ENCODE results near the gene TOX2. TPM values are rescaled to one million over a fixed set of nuclear protein-coding genes. Genes with fewer than 3 reads are reported as not detected.

Gene TOX2
- total RNA-seq, 2 donors from 2014 or later = 4.0 to 6.1 TPM

- no peak for TF ChIP-seq CTCF (IDR thresholded peaks at IDR 0.05)
- H3K27ac ChIP-seq = no peak overlapping the region
- no peaks in the 10 kb centered on the region for H3K36me3 ChIP-seq
- intact Hi-C loops (cut with DNase I) = no loop called here
- no peaks in the 10 kb centered on the region for H3K27me3 ChIP-seq
- H3K4me1 ChIP-seq = no peaks in the 10 kb centered on the region
- no peak for DNase-seq
- H3K9ac ChIP-seq (ENCODE audit: low read depth in 2 of 2, low read length in 2 of 2) = no peak overlapping the region
- no peaks in the 10 kb centered on the region for H3K9me3 ChIP-seq
- no peak overlapping the region for H3K4me3 ChIP-seq
These were observed 121.3 kb downstream of the TOX2 start for GRCh38 chr20:44035924-44036323.

GRCh38 chr20:44036441-44036840 lies 121.8 kb downstream of the TOX2 start:
- H3K27me3 ChIP-seq = no peaks in the 10 kb centered on the region
- H3K36me3 ChIP-seq = no peaks in the 10 kb centered on the region
- H3K9ac ChIP-seq (ENCODE audit: low read depth in 2 of 2, low read length in 2 of 2) = no peak overlapping the region
- H3K9me3 ChIP-seq = no peaks in the 10 kb centered on the region
- no peak overlapping the region for H3K4me3 ChIP-seq
- DNase-seq = no peak
- no peak overlapping the region for H3K27ac ChIP-seq
- TF ChIP-seq CTCF (IDR thresholded peaks at IDR 0.05) = no peak
- intact Hi-C loops (cut with DNase I) = no loop called here
- no peaks in the 10 kb centered on the region for H3K4me1 ChIP-seq

DNA sequence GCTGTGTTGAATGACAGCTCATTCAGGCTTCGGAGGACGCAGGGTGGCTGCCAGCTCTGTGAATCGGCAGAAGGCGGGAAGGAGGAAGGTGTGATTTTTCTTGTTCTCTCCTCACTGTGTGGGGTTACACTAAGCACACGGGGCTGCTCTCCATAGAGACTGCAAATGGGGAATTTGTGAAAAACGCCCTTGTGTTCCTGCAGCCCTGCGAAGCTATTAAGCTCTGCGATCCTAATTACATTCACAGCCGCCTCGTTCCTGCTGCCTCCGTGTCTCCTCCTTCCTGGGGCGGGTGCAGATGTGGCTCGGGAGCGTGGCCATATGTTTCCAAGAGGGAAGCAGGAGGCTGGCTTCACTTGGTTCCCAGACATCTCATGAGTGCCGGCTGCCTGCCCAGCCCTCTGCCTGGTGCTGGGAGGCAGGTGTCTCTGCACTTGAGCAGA lies 124.0 kb downstream of the TOX2 start:
- no peak for DNase-seq
- Histone ChIP-seq H3K27ac (no peak overlapping the region), H3K9ac (ENCODE audit: low read depth in 2 of 2, low read length in 2 of 2) (no peak overlapping the region), H3K4me3 (no peak overlapping the region), H3K9me3 (no peaks in the 10 kb centered on the region), H3K36me3 (no peaks in the 10 kb centered on the region), H3K27me3 (no peaks in the 10 kb centered on the region), H3K4me1 (no peaks in the 10 kb centered on the region)
- intact Hi-C loops (cut with DNase I) = no loop called here
- TF ChIP-seq CTCF (IDR thresholded peaks at IDR 0.05) = no peak

- Histone ChIP-seq H3K27ac (no peak overlapping the region), H3K9me3 (no peaks in the 10 kb centered on the region), H3K9ac (ENCODE audit: low read depth in 2 of 2, low read length in 2 of 2) (no peak overlapping the region), H3K4me1 (no peaks in the 10 kb centered on the region), H3K4me3 (no peak overlapping the region), H3K36me3 (no peaks in the 10 kb centered on the region), H3K27me3 (no peaks in the 10 kb centered on the region)
- no peak for DNase-seq
- intact Hi-C loops (cut with DNase I) = no loop called here
- no peak for TF ChIP-seq CTCF (IDR thresholded peaks at IDR 0.05)
These were observed 124.5 kb downstream of the TOX2 start for GRCh38 chr20:44039147-44039546.

DNA sequence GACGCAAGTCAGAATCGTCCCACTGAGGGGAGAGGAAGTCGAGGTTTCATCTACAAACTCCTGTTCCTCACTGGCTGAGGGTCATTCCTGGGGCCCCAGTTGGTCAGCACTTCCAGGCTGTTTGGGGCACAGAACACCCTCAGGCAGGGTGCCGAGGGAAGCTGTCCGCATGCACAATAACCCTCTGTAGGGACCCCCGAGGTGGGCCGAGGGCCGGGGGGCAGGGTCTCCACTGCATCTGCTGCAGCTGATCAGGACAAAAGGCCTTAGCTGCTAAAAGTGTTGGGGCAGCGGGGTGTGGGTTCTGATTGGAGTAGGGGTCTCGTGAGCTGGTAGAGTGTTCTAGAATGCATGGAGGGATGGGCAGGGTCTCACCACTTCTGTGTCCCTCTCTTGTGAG lies 125.1 kb downstream of the TOX2 start:
- H3K9me3 ChIP-seq = no peaks in the 10 kb centered on the region
- no peak overlapping the region for H3K27ac ChIP-seq
- H3K27me3 ChIP-seq = no peaks in the 10 kb centered on the region
- H3K4me3 ChIP-seq = no peak overlapping the region
- H3K4me1 ChIP-seq = no peaks in the 10 kb centered on the region
- DNase-seq = no peak
- TF ChIP-seq CTCF (IDR thresholded peaks at IDR 0.05) = no peak
- no peak overlapping the region for H3K9ac ChIP-seq (ENCODE audit: low read depth in 2 of 2, low read length in 2 of 2)
- H3K36me3 ChIP-seq = no peaks in the 10 kb centered on the region
- intact Hi-C loops (cut with DNase I) = no loop called here
